Bronchial epithelial cell (primary cell): ENCODE data around the gene CSNK2B. TPM values are rescaled to one million over a fixed set of nuclear protein-coding genes. Genes with fewer than 3 reads are reported as not detected.

Experiments
- DNase-seq: peaks from one replicate; pipeline ENCODE4 v3.0.0-alpha.2; 2010; ENCODE audit warnings: low read depth
- FAIRE-seq: peaks from 2 replicates; lab custom pipeline; 2011; peaks lifted over from hg19 to GRCh38; lab: Jason Lieb, UNC
- H3K27me3 ChIP-seq: 2 replicates; pipeline ENCODE4 v1.5.1; 2011; ENCODE audit warnings: low read length; ENCODE audit not compliant: control insufficient read depth, insufficient read depth
- H3K36me3 ChIP-seq: 2 replicates; pipeline ENCODE4 v1.5.1; 2011; ENCODE audit warnings: low read length; ENCODE audit not compliant: control insufficient read depth, insufficient read depth
- H3K4me3 ChIP-seq: 2 replicates; pipeline ENCODE4 v1.5.1; 2011; ENCODE audit warnings: mild to moderate bottlenecking, low read depth, low read length, control low read depth
- CTCF ChIP-seq: IDR thresholded peaks from 2 replicates; pipeline ENCODE4 v1.5.1; 2011; ENCODE audit warnings: mild to moderate bottlenecking, moderate library complexity, low read length, control low read depth, inconsistent platforms; ENCODE audit not compliant: insufficient read depth, severe bottlenecking
- total RNA-seq: library from RNA; depleted of rRNA; stranded (reverse); fragments of >200 nt; gene quantifications from 2 replicates; pipeline ENCODE4 v1.2.1, GENCODE V29; 2014

CSNK2B gene
- total RNA-seq, 1 donor from 2014 or later, result 61.1 TPM

- Histone ChIP-seq H3K4me3 (peak within 1 kb of the TSS; percentile 85), H3K27me3 (no peaks in the 10 kb centered on the region), H3K36me3 (peaks cover 19% of the 10 kb centered on the region)
- DNase-seq, result peak; percentile 94
- no peak for FAIRE-seq
- TF ChIP-seq CTCF, result no peak
Observed at GRCh38 chr6:31664790-31665500, 935 bp upstream of the CSNK2B start, which contains the start of gene GPANK1. TSS of gene GPANK1 (minus strand) at chr6:31664997. CDS start at chr6:31664478, 519 bp downstream.

- Histone ChIP-seq H3K4me3 (peak overlapping the region; percentile 85), H3K36me3 (peaks cover 26% of the 10 kb centered on the region), H3K27me3 (no peaks in the 10 kb centered on the region)
- TF ChIP-seq CTCF, result no peak
- FAIRE-seq (no peak), DNase-seq (no peak)
Observed at GRCh38 chr6:31666337-31666965, 571 bp downstream of the CSNK2B start.

- TF ChIP-seq CTCF, result no peak
- DNase-seq, result no peak
- FAIRE-seq, result no peak
- Histone ChIP-seq H3K36me3 (peaks cover 33% of the 10 kb centered on the region), H3K27me3 (no peaks in the 10 kb centered on the region), H3K4me3 (no peak within 1 kb of the TSS)
Observed at GRCh38 chr6:31669676-31670075, 3.8 kb downstream of the CSNK2B start, which contains the start of gene LY6G5B. TSS of gene LY6G5B (plus strand) at chr6:31669976. CDS start at chr6:31670951, 975 bp downstream.

GRCh38 chr6:31676322-31676903 lies 10.5 kb downstream of the CSNK2B start:
- FAIRE-seq, result no peak
- DNase-seq, result no peak

GRCh38 chr6:31676904-31677303 lies 11.0 kb downstream of the CSNK2B start:
- no peak overlapping the region for H3K4me3 ChIP-seq
- no peaks in the 10 kb centered on the region for H3K27me3 ChIP-seq
- no peak for FAIRE-seq
- H3K36me3 ChIP-seq, result peaks cover 4% of the 10 kb centered on the region
- no peak for TF ChIP-seq CTCF
- peak; percentile 37 for DNase-seq

More at GRCh38 chr6:31676322-31676903, 10.5 kb downstream of the CSNK2B start:
- Histone ChIP-seq H3K27me3 (no peaks in the 10 kb centered on the region), H3K4me3 (no peak overlapping the region), H3K36me3 (peaks cover 9% of the 10 kb centered on the region)
- TF ChIP-seq CTCF, result no peak
